T-helper 22 cell (primary cell): ENCODE measurements around the gene LCE3C.
"Not testable (repeated sequence)": the region's sequence is repeated elsewhere in the genome, so short reads cannot be mapped to it uniquely, and the experiment has no call there.

Source experiments
- DNase-seq: peaks from one replicate; pipeline ENCODE4 v3.0.0-alpha.2; 2020; ENCODE audit warnings: low read depth

Gene LCE3C

GRCh38 chr1:152599934-152600333, at the start of gene LCE3C:
Gene LCE3C, plus strand, starts transcription at chr1:152600234. Its CDS starts 498 bp downstream, at chr1:152600732.
- DNase-seq = no peak

GRCh38 chr1:152565115-152565514, 34.9 kb upstream of the LCE3C start:
- DNase-seq = no peak

GRCh38 chr1:152565535-152566215, 34.4 kb upstream of the LCE3C start:
- no peak for DNase-seq

GRCh38 chr1:152566681-152567080, 33.4 kb upstream of the LCE3C start, which contains the start of gene LCE3E:
Gene LCE3E, minus strand, starts transcription at chr1:152566780. Its CDS starts 572 bp downstream, at chr1:152566208.
- no peak for DNase-seq

- DNase-seq = no peak
Observed at GRCh38 chr1:152577168-152577567, 22.9 kb upstream of the LCE3C start.

- not testable (repeated sequence) for DNase-seq
Observed at GRCh38 chr1:152579526-152579925, 20.5 kb upstream of the LCE3C start.

GRCh38 chr1:152580433-152580832, 19.6 kb upstream of the LCE3C start, which contains the start of gene LCE3D:
Gene LCE3D, minus strand, starts transcription at chr1:152580516. Its CDS starts 580 bp downstream, at chr1:152579936.
- no peak for DNase-seq

GRCh38 chr1:152582647-152583046, 17.4 kb upstream of the LCE3C start:
- DNase-seq = no peak

- DNase-seq = no peak
Observed at GRCh38 chr1:152585586-152585985, 14.4 kb upstream of the LCE3C start.

- DNase-seq = no peak
Observed at GRCh38 chr1:152596986-152597385, 3.0 kb upstream of the LCE3C start.

GRCh38 chr1:152613511-152613910, 13.5 kb downstream of the LCE3C start, which contains the start of gene LCE3B:
Gene LCE3B, plus strand, starts transcription at chr1:152613811. Its CDS starts 0 bp downstream, at chr1:152613811.
- DNase-seq = no peak

- no peak for DNase-seq
Observed at GRCh38 chr1:152621993-152622392, 22.0 kb downstream of the LCE3C start.

GRCh38 chr1:152622803-152623202, 22.8 kb downstream of the LCE3C start, which contains the start of gene LCE3A:
Gene LCE3A, minus strand, starts transcription at chr1:152623103. Its CDS starts 0 bp downstream, at chr1:152623103.
- no peak for DNase-seq

- no peak for DNase-seq
Observed at GRCh38 chr1:152623203-152623844, 23.3 kb downstream of the LCE3C start.

- no peak for DNase-seq
Observed at GRCh38 chr1:152626744-152627143, 26.7 kb downstream of the LCE3C start.

GRCh38 chr1:152630596-152630995, 30.6 kb downstream of the LCE3C start:
- no peak for DNase-seq

- no peak for DNase-seq
Observed at GRCh38 chr1:152640351-152640750, 40.3 kb downstream of the LCE3C start.

- no peak for DNase-seq
Observed at GRCh38 chr1:152643945-152644344, 43.9 kb downstream of the LCE3C start.

- DNase-seq = no peak
Observed at GRCh38 chr1:152645146-152645545, 45.1 kb downstream of the LCE3C start.

GRCh38 chr1:152646656-152647055, 46.6 kb downstream of the LCE3C start:
- no peak for DNase-seq
